Measurements from ENCODE around the gene ERC1.
"Not testable (repeated sequence)": the region's sequence is repeated elsewhere in the genome, so short reads cannot be mapped to it uniquely, and the experiment has no call there.

ERC1 gene

DNA sequence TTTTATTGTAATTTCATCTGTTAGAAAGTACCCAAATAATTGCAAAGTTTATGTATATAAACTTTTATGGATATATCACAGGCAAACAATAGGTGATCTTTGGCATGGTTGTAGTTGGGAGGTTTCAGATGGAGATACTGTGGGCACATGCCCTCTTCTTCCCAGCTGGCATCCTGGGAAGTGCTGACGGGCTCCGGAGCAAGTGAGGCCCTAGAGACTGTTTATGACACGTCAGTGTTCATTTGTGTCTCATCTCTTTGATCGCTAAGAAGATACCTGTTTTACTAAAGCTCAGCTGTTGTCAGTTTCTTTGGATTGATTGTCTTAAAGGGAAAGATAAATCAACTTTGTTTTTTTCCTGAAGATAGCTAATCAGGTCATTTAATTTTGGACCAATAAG is 315.8 kb downstream of the ERC1 start:
- DNase-seq (ENCODE audit: insufficient read length, low spot score) (no peak), FAIRE-seq (no peak)

DNA sequence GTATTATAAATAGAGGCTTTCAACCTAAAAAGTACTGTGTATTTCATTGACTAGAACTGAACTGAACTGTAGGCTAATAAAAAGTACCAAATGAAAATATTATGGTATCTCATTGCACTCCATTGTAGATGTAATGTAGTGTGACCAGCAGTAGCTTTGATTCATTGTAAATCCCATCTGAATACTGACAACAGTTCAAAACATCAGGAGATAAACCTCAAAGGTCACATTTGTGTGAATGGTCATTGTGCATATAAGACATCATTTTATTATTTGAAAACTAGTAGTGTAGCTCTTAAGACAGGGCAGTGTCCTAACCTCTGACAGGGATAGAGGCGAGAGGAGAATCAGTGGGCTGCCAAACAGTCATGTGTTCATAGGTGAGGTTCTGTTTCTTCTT is 316.8 kb downstream of the ERC1 start:
- FAIRE-seq, result no peak

DNA sequence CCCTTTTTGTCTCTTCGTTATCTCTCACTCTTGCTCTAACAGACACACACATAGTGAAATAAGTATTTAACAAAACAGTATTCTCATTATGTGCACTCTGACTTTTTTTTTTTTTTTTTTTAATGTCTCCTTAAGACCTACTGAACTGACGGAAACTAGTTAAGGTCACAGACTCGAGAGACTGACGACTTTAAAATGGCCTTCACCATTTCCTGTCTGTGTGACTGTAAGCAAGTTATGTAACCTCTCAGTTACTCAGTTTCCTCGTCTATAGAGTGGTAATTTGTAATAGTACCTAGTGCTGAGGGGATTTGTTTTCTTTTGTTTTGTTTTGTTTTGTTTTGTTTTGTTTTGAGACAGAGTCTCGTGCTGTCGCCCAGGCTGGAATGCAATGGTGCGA is 318.6 kb downstream of the ERC1 start:
- FAIRE-seq, result no peak
- no peak for DNase-seq (ENCODE audit: insufficient read length, low spot score)

More for the DNA sequence above, 316.8 kb downstream of the ERC1 start:
- DNase-seq (ENCODE audit: insufficient read length, low spot score), result no peak

DNA sequence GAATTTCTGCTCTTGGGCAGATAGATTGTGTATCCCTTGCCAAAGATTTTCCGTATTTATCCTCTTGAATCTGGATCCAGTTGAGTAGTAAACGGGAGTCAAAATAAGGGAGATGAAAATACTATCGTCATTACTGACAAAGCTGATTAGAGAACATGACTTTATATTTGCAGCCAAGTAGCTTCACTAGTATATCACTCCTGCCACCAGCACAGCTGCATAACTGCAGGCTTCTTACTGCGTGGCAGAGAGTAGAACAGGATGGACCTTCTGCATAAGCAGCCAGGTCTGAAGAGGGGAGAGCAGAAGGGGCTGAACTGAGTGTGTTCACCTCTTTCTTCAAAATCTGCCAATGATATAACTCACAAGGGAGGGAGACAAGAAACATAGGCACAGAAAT is 319.6 kb downstream of the ERC1 start:
- no peak for FAIRE-seq
- DNase-seq (ENCODE audit: insufficient read length, low spot score), result no peak

GRCh38 chr12:1311145-1311544 is 320.1 kb downstream of the ERC1 start:
- FAIRE-seq, result no peak
- no peak for DNase-seq (ENCODE audit: insufficient read length, low spot score)

- no peak for FAIRE-seq
- no peak for DNase-seq (ENCODE audit: insufficient read length, low spot score)
Measured at GRCh38 chr12:1313906-1314305, 322.9 kb downstream of the ERC1 start.

DNA sequence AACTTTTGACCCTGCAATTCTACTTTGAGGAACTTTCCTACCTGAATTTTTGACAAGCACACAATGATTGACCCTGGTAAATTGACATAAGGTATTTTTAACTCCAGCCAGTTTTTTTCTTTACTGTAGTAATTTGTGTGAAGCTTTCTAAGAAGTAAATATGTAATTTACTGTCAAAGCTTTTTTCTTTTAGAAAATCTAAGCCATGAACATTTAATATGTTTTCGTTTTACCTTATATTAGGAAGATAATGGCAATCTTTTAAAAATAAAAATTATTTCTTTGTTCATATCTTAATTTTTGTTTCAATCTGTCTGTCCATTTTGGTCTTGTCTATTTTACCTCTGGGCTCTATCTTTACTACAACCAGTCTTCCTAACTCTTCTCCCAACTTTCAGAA is 323.5 kb downstream of the ERC1 start:
- FAIRE-seq (no peak), DNase-seq (ENCODE audit: insufficient read length, low spot score) (no peak)

DNA sequence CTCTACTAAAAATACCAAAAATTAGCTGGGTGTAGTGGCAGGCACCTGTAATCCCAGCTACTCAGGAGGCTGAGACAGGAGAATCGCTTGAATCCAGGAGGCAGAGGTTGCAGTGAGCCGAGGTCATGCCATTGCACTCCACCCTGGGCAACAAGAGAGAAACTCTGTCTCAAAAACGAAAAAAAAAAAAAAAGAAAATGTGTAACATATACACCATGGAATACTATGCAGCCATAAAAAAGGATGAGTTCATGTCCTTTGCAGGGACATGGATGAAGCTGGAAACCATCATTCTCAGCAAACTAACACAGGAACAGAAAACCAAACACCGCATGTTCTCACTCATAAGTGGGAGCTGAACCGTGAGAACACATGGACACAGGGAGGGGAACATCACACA is 326.0 kb downstream of the ERC1 start:
- DNase-seq (ENCODE audit: insufficient read length, low spot score); FAIRE-seq: not testable (repeated sequence)

- no peak for DNase-seq (ENCODE audit: insufficient read length, low spot score)
- FAIRE-seq, result peak; percentile 4
Measured at GRCh38 chr12:1318327-1319031, 327.5 kb downstream of the ERC1 start.

- FAIRE-seq (no peak), DNase-seq (ENCODE audit: insufficient read length, low spot score) (no peak)
Measured at GRCh38 chr12:1319212-1319611, 328.2 kb downstream of the ERC1 start.

GRCh38 chr12:1320021-1320420 is 329.0 kb downstream of the ERC1 start:
- FAIRE-seq (no peak), DNase-seq (ENCODE audit: insufficient read length, low spot score) (no peak)

DNA sequence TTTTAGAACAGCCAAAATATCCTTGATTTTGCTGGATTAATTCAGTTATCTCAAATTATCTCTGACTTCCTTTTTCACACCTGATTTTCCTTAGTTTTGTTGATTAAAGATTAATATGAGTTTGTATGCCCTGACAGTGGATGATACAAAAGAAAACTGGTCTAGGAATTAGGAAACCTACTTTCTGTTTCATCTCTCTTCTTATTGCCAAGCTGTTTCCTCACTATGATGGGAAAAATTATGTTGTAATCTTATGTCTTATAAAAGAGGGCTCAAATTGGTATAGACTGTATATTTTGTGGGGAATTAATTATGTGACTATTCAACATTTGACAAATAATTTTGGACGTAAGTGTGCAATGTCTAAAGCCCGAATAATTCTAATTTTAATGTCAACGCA is 331.8 kb downstream of the ERC1 start:
- no peak for DNase-seq (ENCODE audit: insufficient read length, low spot score)
- FAIRE-seq, result no peak

- DNase-seq (ENCODE audit: insufficient read length, low spot score), result no peak
- no peak for FAIRE-seq
Measured at GRCh38 chr12:1324099-1324498, 333.1 kb downstream of the ERC1 start.

GRCh38 chr12:1324910-1325309 is 333.9 kb downstream of the ERC1 start:
- FAIRE-seq, result no peak

DNA sequence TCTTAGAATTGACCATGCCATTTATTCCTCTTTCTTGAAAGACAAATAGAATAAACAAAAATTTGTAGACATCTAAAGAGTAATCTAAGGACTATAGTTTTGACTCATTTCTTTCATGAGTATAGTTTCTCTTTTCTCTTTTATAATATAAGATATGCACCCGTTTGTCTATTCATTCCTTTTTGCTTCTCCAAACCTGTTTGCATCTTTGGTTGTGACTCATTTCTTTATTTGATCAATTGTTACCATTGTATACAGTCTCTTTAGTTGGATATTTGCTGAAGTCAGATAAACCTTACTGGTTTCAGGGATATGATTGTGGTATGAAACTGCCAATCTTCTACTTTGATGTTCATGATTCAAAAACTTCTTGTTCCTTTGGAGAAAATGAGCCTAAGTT is 334.6 kb downstream of the ERC1 start:
- DNase-seq (ENCODE audit: insufficient read length, low spot score) (no peak), FAIRE-seq (no peak)

More at GRCh38 chr12:1324910-1325309, 333.9 kb downstream of the ERC1 start:
- no peak for DNase-seq (ENCODE audit: insufficient read length, low spot score)

- FAIRE-seq, result no peak
- no peak for DNase-seq (ENCODE audit: insufficient read length, low spot score)
Measured at GRCh38 chr12:1326258-1326657, 335.2 kb downstream of the ERC1 start.

- FAIRE-seq (no peak), DNase-seq (ENCODE audit: insufficient read length, low spot score) (no peak)
Measured at GRCh38 chr12:1328391-1328790, 337.4 kb downstream of the ERC1 start.

GRCh38 chr12:1329784-1330476 is 338.9 kb downstream of the ERC1 start:
- DNase-seq (ENCODE audit: insufficient read length, low spot score) (no peak), FAIRE-seq (no peak)

DNA sequence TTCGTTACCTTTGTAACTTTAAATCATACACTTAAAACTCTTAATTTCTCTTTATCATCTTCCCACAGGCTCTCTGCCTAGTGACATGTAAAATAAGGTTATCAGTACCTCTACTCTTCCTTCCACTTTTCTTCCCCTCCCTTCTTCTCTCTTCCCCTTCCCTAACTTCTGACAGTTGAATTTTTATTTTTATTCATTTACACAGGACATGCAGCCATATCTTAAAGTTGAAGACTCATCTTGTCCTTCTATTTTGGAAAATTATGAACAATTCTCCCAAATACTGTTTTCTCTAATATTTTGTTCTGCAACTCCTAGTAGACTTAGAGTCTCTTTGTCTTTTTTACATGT is 339.4 kb downstream of the ERC1 start:
- DNase-seq (ENCODE audit: insufficient read length, low spot score) (no peak), FAIRE-seq (no peak)

- no peak for FAIRE-seq
Measured at GRCh38 chr12:1332327-1332726, 341.3 kb downstream of the ERC1 start.

GRCh38 chr12:1338483-1339177 is 347.6 kb downstream of the ERC1 start:
- peak; percentile 40 for FAIRE-seq
- no peak for DNase-seq (ENCODE audit: insufficient read length, low spot score)

More at GRCh38 chr12:1332327-1332726, 341.3 kb downstream of the ERC1 start:
- no peak for DNase-seq (ENCODE audit: insufficient read length, low spot score)

- DNase-seq (ENCODE audit: insufficient read length, low spot score), result not testable (repeated sequence)
- peak; percentile 36 for FAIRE-seq
Measured at GRCh38 chr12:1339178-1339541, 348.1 kb downstream of the ERC1 start.
